RCC 7860 (cell line): ENCODE data around the gene COL4A2.
"Not testable (repeated sequence)": the region's sequence is repeated elsewhere in the genome, so short reads cannot be mapped to it uniquely, and the experiment has no call there.

ENCODE experiments used
- DNase-seq: peaks from one replicate; pipeline ENCODE4 v3.0.0-alpha.2; 2015; ENCODE audit warnings: low spot score
- FAIRE-seq: peaks from 2 replicates; lab custom pipeline; 2012; peaks lifted over from hg19 to GRCh38; lab: Jason Lieb, UNC

The COL4A2 gene

GRCh38 chr13:110448230-110448629, 141.1 kb downstream of the COL4A2 start:
- DNase-seq, result peak; percentile 81
- FAIRE-seq, result peak; percentile 94

- FAIRE-seq (no peak), DNase-seq (no peak)
These were observed 141.6 kb downstream of the COL4A2 start for GRCh38 chr13:110448677-110449076.

GRCh38 chr13:110449219-110450015, 142.3 kb downstream of the COL4A2 start:
- DNase-seq, result no peak
- no peak for FAIRE-seq

GRCh38 chr13:110450016-110450900, 143.2 kb downstream of the COL4A2 start:
- DNase-seq, result no peak
- FAIRE-seq, result no peak

GRCh38 chr13:110450941-110451730, 144.1 kb downstream of the COL4A2 start:
- DNase-seq (no peak), FAIRE-seq (no peak)

- not testable (repeated sequence) for DNase-seq, FAIRE-seq
These were observed 146.0 kb downstream of the COL4A2 start for GRCh38 chr13:110453091-110453490.

GRCh38 chr13:110453797-110454196, 146.7 kb downstream of the COL4A2 start:
- DNase-seq (no peak), FAIRE-seq (no peak)

- FAIRE-seq (no peak), DNase-seq (no peak)
These were observed 147.3 kb downstream of the COL4A2 start for GRCh38 chr13:110454227-110454859.

GRCh38 chr13:110454956-110455355, 147.9 kb downstream of the COL4A2 start:
- no peak for DNase-seq
- no peak for FAIRE-seq

- DNase-seq (no peak), FAIRE-seq (no peak)
These were observed 148.4 kb downstream of the COL4A2 start for GRCh38 chr13:110455444-110455843.

- FAIRE-seq, result no peak
These were observed 148.9 kb downstream of the COL4A2 start for GRCh38 chr13:110455941-110456340.

GRCh38 chr13:110456550-110456949, 149.5 kb downstream of the COL4A2 start:
- FAIRE-seq, result no peak
- no peak for DNase-seq

More at GRCh38 chr13:110455941-110456340, 148.9 kb downstream of the COL4A2 start:
- peak; percentile 67 for DNase-seq

- FAIRE-seq (no peak), DNase-seq (no peak)
These were observed 150.3 kb downstream of the COL4A2 start for GRCh38 chr13:110457361-110457760.

GRCh38 chr13:110458017-110458416, 150.9 kb downstream of the COL4A2 start:
- no peak for DNase-seq

GRCh38 chr13:110458594-110459365, 151.7 kb downstream of the COL4A2 start:
- no peak for FAIRE-seq
- DNase-seq, result no peak

More at GRCh38 chr13:110458017-110458416, 150.9 kb downstream of the COL4A2 start:
- no peak for FAIRE-seq

- FAIRE-seq (no peak), DNase-seq (no peak)
These were observed 155.0 kb downstream of the COL4A2 start for GRCh38 chr13:110462091-110462490.

GRCh38 chr13:110463156-110463555, 156.1 kb downstream of the COL4A2 start:
- DNase-seq (no peak), FAIRE-seq (no peak)

GRCh38 chr13:110463871-110464510, 156.9 kb downstream of the COL4A2 start:
- DNase-seq (no peak), FAIRE-seq (no peak)
